Spleen (tissue), 11 donors: ENCODE data around the gene PPP3CA. TPM values are rescaled to one million over a fixed set of nuclear protein-coding genes. Genes with fewer than 3 reads are reported as not detected.

ENCODE experiments used
- DNase-seq: peaks from one replicate; pipeline ENCODE4 v3.0.0-alpha.2; 2020
- H3K27ac ChIP-seq, 8 donors: fragments of 200-600 bp; sonication (generic) in 7 of 8; 1 replicate in 4 of 8; 2 replicates in 4 of 8; pipeline versions ENCODE4 v1.5.0 to v1.8.0; 2016 to 2021; ENCODE audit warnings: inconsistent platforms in 4 of 8, mild to moderate bottlenecking in 4 of 8, moderate library complexity in 1 of 8
- H3K27me3 ChIP-seq, 7 donors: fragments of 200-600 bp; sonication (generic) in 6 of 7; replicated peaks in 1 of 7; 1 replicate in 4 of 7; 2 replicates in 3 of 7; pipeline versions ENCODE4 v1.5.0 to v1.8.0; 2016 to 2021; ENCODE audit warnings: inconsistent platforms in 3 of 7, mild to moderate bottlenecking in 1 of 7
- H3K36me3 ChIP-seq, 6 donors: fragments of 200-600 bp; sonication (generic) in 5 of 6; 1 replicate in 4 of 6; 2 replicates in 2 of 6; pipeline versions ENCODE4 v1.5.0 to v1.8.0; 2016 to 2021; ENCODE audit warnings: inconsistent platforms in 2 of 6
- H3K4me1 ChIP-seq, 6 donors: fragments of 200-600 bp; sonication (generic) in 5 of 6; 1 replicate in 3 of 6; 2 replicates in 3 of 6; pipeline versions ENCODE4 v1.5.0 to v1.8.0; 2016 to 2021; ENCODE audit warnings: inconsistent platforms in 3 of 6
- H3K4me3 ChIP-seq, 8 donors: fragments of 200-600 bp; sonication (generic) in 7 of 8; 1 replicate in 4 of 8; 2 replicates in 4 of 8; pipeline versions ENCODE4 v1.5.0 to v1.8.0; 2016 to 2021; ENCODE audit warnings: inconsistent platforms in 4 of 8, mild to moderate bottlenecking in 4 of 8, moderate library complexity in 2 of 8
- H3K9me3 ChIP-seq, 8 donors: fragments of 200-600 bp; sonication (generic) in 7 of 8; 1 replicate in 4 of 8; 2 replicates in 4 of 8; pipeline versions ENCODE4 v1.5.0 to v1.8.0; 2016 to 2021; ENCODE audit warnings: inconsistent platforms in 4 of 8
- POLR2A ChIP-seq, 3 donors: fragments of 450-650 bp; IDR thresholded peaks; one replicate each; pipeline ENCODE4 v1.5.1; 2017; ENCODE audit warnings: antibody characterized with exemption in 3 of 3, mild to moderate bottlenecking in 1 of 3
- POLR2AphosphoS5 ChIP-seq, 3 donors: sonication (generic); formaldehyde crosslinking; IDR thresholded peaks; one replicate each; pipeline ENCODE4 v1.5.1; 2017; ENCODE audit warnings: antibody characterized with exemption in 3 of 3
- WGBS, 5 donors: extraction: QIAGEN DNeasy Blood & Tissue Kit in 3 of 5; methylation state at CpG; one replicate each; pipeline versions ENCODE4 v1.1.5 to v1.1.7; 2013 to 2018; 5-methylcytosine and 5-hydroxymethylcytosine counted together
- intact Hi-C: fragments of 100-400 bp; cut with DNase I; formaldehyde crosslinking; loops from one replicate; pipeline ENCODE4 v1.15.0; 2023; ENCODE audit warnings: low total_unique reads
- polyA plus RNA-seq, 3 donors: library from polyadenylated mRNA; stranded (reverse); fragments of 200-250 nt; gene quantifications; one replicate each; pipeline ENCODE4 v1.2.1, GENCODE V29; 2013
- total RNA-seq, 7 donors: library from RNA; depleted of rRNA in 3 of 7; stranded (reverse); fragments of >200 nt in 3 of 7; fragmentation: NEBNext Ultra II Directional in 4 of 7; extraction: Animal tissue kit (Norgen Biotek cat#: 25700) in 4 of 7; gene quantifications; one replicate each; pipeline versions ENCODE4 v1.1.0 to v1.2.1, GENCODE V29; 2016 to 2021
- TF ChIP-seq, protein P1 (sequence below), 11 experiments: fragments of 200-600 bp in 7 of 11; fragments of 450-650 bp in 4 of 11; sonication (generic) in 4 of 11; IDR thresholded peaks in 8 of 11; conservative IDR thresholded peaks in 3 of 11; 1 replicate in 7 of 11; 2 replicates in 4 of 11; pipeline versions ENCODE4 v1.4.0 to v1.8.0; 2016 to 2021; ENCODE audit warnings: antibody characterized with exemption in 11 of 11, inconsistent platforms in 4 of 11, mild to moderate bottlenecking in 1 of 11
- donor health status: healthy with polysubstance abuse.
- donor health status: DM: no; HTN: no; CAD: no; lungs with moderate emphysema.
- donor health status: DM: no; HTN: no; CAD: no.
- donor health status: Bipolar disorder and iron deficiency.
- donor health status: healthy.
- donor health status: DM: no; HTN: no; CAD: no.
- donor health status: DM: yes; HTN: yes; CAD: no.

Gene PPP3CA
- total and polyA plus RNA-seq, 10 donors, result 15.5 to 50.0 (median 39.6) TPM

DNA sequence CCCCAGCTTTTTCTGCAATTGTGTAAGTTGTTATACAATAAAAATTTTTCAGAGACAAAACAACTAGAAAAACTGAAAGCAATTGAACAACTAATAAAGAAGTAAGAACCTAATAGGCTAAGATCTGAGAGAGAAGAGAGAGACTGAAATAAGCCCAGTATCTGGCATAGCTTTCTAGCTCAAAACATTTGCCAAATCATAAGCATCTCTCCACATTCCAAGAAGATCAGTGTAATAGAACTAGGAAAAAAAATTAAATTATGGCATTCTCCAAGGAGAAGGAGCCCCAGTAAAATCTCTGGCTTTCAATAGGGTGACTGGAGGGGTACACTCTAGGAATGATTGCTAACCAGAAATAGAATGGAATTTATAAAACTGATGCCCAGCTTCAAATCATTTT lies 19.0 kb upstream of the PPP3CA start:
- no peaks in the 10 kb centered on the region for H3K36me3 ChIP-seq
- no peak overlapping the region for H3K27ac ChIP-seq
- intact Hi-C loops, result no loop called here
- no peak overlapping the region for H3K4me3 ChIP-seq
- H3K9me3 ChIP-seq, result peaks cover 0 to 14% (median 10%) of the 10 kb centered on the region in 8 donors
- TF ChIP-seq POLR2A (IDR thresholded peaks at IDR 0.05), result no peak
- TF ChIP-seq, protein P1, sequence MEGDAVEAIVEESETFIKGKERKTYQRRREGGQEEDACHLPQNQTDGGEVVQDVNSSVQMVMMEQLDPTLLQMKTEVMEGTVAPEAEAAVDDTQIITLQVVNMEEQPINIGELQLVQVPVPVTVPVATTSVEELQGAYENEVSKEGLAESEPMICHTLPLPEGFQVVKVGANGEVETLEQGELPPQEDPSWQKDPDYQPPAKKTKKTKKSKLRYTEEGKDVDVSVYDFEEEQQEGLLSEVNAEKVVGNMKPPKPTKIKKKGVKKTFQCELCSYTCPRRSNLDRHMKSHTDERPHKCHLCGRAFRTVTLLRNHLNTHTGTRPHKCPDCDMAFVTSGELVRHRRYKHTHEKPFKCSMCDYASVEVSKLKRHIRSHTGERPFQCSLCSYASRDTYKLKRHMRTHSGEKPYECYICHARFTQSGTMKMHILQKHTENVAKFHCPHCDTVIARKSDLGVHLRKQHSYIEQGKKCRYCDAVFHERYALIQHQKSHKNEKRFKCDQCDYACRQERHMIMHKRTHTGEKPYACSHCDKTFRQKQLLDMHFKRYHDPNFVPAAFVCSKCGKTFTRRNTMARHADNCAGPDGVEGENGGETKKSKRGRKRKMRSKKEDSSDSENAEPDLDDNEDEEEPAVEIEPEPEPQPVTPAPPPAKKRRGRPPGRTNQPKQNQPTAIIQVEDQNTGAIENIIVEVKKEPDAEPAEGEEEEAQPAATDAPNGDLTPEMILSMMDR (IDR thresholded peaks at IDR 0.05 in 8 of 11, conservative IDR thresholded peaks at IDR 0.05 in 3 of 11), result no peak
- TF ChIP-seq POLR2AphosphoS5 (IDR thresholded peaks at IDR 0.05), result no peak
- no peaks in the 10 kb centered on the region for H3K27me3 ChIP-seq
- H3K4me1 ChIP-seq, result no peaks in the 10 kb centered on the region
- no peak for DNase-seq

DNA sequence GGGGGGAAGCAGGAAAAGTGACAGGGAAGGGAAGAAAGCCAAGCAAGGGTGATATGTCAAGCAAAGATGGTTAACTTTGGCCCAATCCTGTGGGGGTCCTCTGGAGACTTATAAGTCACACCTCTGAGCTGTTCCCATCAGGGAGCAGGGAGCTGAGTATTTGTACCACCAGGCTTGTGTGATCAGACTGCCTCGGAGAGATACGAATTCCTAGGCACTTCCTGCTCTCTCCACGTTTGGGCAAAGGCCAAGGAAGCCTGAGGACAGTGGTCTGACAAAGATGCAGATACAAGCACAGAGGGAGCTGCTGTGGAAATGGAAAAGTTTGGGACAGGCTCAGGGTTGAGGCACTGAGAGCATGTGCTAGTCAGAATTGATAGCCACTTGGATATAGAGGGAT lies 10.4 kb upstream of the PPP3CA start:
- no peak overlapping the region for H3K4me3 ChIP-seq
- WGBS, 5 donors, result 58 to 79% (median 62%) methylated on average over 3 of the region's 3 CpGs
- H3K27ac ChIP-seq, result no peak overlapping the region
- intact Hi-C loops, result no loop called here
- no peaks in the 10 kb centered on the region for H3K36me3 ChIP-seq
- DNase-seq, result no peak
- peaks cover 0 to 19% (median 5%) of the 10 kb centered on the region in 6 donors for H3K4me1 ChIP-seq
- H3K27me3 ChIP-seq, result no peaks in the 10 kb centered on the region
- H3K9me3 ChIP-seq, result no peaks in the 10 kb centered on the region
- no peak for TF ChIP-seq POLR2A (IDR thresholded peaks at IDR 0.05)
- TF ChIP-seq POLR2AphosphoS5 (IDR thresholded peaks at IDR 0.05), result no peak
- TF ChIP-seq, protein P1 (IDR thresholded peaks at IDR 0.05 in 8 of 11, conservative IDR thresholded peaks at IDR 0.05 in 3 of 11), result no peak

DNA sequence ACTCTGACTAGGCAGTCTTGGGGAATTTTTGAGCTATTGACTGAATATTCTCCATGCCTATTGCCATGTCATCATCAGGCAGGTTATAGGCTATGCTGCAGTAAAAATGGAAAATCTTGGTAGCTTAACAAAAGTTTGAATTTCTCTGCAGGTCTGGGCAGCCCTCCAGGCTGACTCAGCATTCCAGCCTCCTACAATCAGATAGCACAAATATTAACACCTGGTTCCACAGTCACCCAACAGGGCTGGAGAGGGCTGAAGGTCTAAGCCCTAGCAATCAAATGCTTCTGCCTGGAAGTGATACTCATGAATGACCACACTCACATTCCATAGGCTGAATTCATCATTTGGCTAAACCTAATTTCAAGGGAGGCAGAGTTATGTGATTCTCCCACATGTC lies 9.6 kb upstream of the PPP3CA start:
- no peak for TF ChIP-seq POLR2A (IDR thresholded peaks at IDR 0.05)
- no peak for TF ChIP-seq POLR2AphosphoS5 (IDR thresholded peaks at IDR 0.05)
- TF ChIP-seq, protein P1 (IDR thresholded peaks at IDR 0.05 in 8 of 11, conservative IDR thresholded peaks at IDR 0.05 in 3 of 11), result no peak
- Histone ChIP-seq H3K4me1 (peaks cover 0 to 19% (median 5%) of the 10 kb centered on the region in 6 donors), H3K27ac (no peak overlapping the region), H3K9me3 (no peaks in the 10 kb centered on the region), H3K36me3 (no peaks in the 10 kb centered on the region), H3K4me3 (no peak overlapping the region), H3K27me3 (no peaks in the 10 kb centered on the region)
- no peak for DNase-seq
- intact Hi-C loops, result no loop called here

DNA sequence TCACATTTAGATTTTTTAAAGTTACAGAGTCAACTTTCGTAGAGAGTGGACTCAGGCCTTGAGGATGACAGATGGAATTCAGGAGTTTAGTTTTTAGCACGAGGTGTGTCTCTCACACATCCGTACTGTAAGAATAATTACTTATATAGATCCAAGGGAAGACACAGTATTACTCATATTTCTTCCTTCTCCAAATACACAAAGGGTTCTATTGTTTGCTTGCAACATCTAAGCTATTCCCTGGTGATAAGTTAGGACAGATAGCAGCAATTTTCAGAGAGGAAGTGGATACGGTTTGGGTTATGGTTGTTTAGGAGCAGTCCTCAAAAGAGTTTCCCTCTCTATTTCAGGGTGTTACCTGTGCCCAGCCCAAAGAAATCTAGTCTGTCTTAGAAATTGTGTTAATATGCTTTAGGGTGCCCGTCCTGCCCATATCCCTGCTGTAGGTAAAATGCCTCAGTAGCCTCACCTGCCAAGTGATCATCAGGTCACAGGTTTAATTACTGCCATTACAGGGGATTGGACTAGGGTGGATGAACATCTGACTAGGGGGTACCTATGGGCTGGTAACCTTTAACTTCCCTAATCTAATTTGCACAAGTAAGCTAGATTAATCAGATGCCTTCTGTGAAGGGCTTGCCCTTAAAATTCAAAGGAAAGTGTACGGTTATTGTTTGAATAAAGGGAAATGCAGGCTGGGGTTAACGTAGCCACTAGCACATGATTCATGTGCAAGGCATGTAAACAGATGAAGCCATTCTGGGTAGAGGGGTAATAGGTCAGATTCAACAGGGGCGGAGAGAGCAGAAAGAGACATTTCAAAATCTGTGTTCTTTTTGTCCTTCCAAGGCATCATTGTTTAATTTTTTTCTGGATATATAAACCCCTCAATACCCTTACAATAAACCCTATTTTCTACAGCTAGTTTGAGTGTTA lies 8.7 kb upstream of the PPP3CA start:
- H3K4me3 ChIP-seq, result no peak overlapping the region
- no peaks in the 10 kb centered on the region for H3K9me3 ChIP-seq
- TF ChIP-seq, protein P1 (IDR thresholded peaks at IDR 0.05 in 8 of 11, conservative IDR thresholded peaks at IDR 0.05 in 3 of 11), result no peak
- TF ChIP-seq POLR2AphosphoS5 (IDR thresholded peaks at IDR 0.05) (no peak), POLR2A (IDR thresholded peaks at IDR 0.05) (no peak)
- H3K4me1 ChIP-seq, result peaks cover 0 to 19% (median 5%) of the 10 kb centered on the region in 6 donors
- 72 to 82% (median 75%) methylated on average over 8 of the region's 8 CpGs for WGBS, 5 donors
- no peaks in the 10 kb centered on the region for H3K36me3 ChIP-seq
- DNase-seq, result no peak
- intact Hi-C loops, result no loop called here
- H3K27ac ChIP-seq, result no peak overlapping the region
- no peaks in the 10 kb centered on the region for H3K27me3 ChIP-seq
